Thyroid gland (tissue), 4 donors: Measurements from ENCODE around the gene NAV2.

Experiments used
- CTCF ChIP-seq, 6 experiments: fragments of 200-600 bp in 3 of 6; fragments of 450-650 bp in 3 of 6; sonication (generic) in 3 of 6; IDR thresholded peaks; one replicate each; pipeline ENCODE4 v1.5.1; 2016 to 2019; ENCODE audit warnings: antibody characterized with exemption in 6 of 6, mild to moderate bottlenecking in 2 of 6, inconsistent platforms in 1 of 6, moderate library complexity in 1 of 6
- POLR2A ChIP-seq, 2 donors: fragments of 450-650 bp; IDR thresholded peaks; one replicate each; pipeline ENCODE4 v1.6.1; 2017; ENCODE audit warnings: antibody characterized with exemption in 2 of 2, mild to moderate bottlenecking in 2 of 2, moderate library complexity in 1 of 2

GRCh38 chr11:20056109-20056949, 343.7 kb downstream of the NAV2 start:
- TF ChIP-seq CTCF (IDR thresholded peaks at IDR 0.05) = no peak
- TF ChIP-seq POLR2A (IDR thresholded peaks at IDR 0.05) = no peak
